GM12878 (cell line): ENCODE data around the gene GDPD1. TPM values are rescaled to one million over a fixed set of nuclear protein-coding genes. Genes with fewer than 3 reads are reported as not detected.

Source experiments
- ATAC-seq: fragments of 200-7000 bp; cut with Tn5 transposase; 3 replicates; pipeline ENCODE4 v1.9.1; 2020; ENCODE audit warnings: mild to moderate bottlenecking, moderate library complexity
- BruUV-seq: library from RNA; stranded (reverse); fragments of 400-500 nt; replicated peaks from 2 replicates; lab custom pipeline; 2021; lab: Mats Ljungman, UMichigan
- CTCF ChIA-PET: fragments of 300-600 bp; sonication (Branson Sonifier 250); formaldehyde crosslinking; extraction: SDS; loops from one replicate; lab custom pipeline; 2021; ENCODE audit warnings: inconsistent platforms; lab: Yijun Ruan, JAX
- POLR2A ChIA-PET: fragments of 350-600 bp; formaldehyde crosslinking; extraction: SDS; loops from one replicate; lab custom pipeline; 2021; ENCODE audit warnings: inconsistent platforms; lab: Charles Lee
- RAD21 ChIA-PET: fragments of 300-600 bp; sonication (Branson Sonifier 250); formaldehyde crosslinking; loops from one replicate; lab custom pipeline; 2023; ENCODE audit warnings: antibody characterized with exemption; ENCODE audit not compliant: unreplicated experiment; lab: Charles Lee
- SMC1A ChIA-PET: fragments of 300-600 bp; sonication (Branson Sonifier 250); formaldehyde crosslinking; loops from one replicate; lab custom pipeline; 2023; ENCODE audit not compliant: unreplicated experiment, uncharacterized antibody; lab: Charles Lee
- DNase-seq: peaks from one replicate; pipeline ENCODE4 v3.0.0-alpha.2; 2011; ENCODE audit warnings: low read depth, low spot score
- FAIRE-seq: peaks from 3 replicates; lab custom pipeline; 2011; peaks lifted over from hg19 to GRCh38; lab: Jason Lieb, UNC
- H2AFZ ChIP-seq: 2 replicates; pipeline ENCODE4 v1.6.0; 2011; ENCODE audit warnings: low read depth, low read length, control low read depth; ENCODE audit not compliant: control insufficient read depth
- H3K27ac ChIP-seq: 2 replicates; pipeline ENCODE4 v1.5.1; 2011; ENCODE audit warnings: control low read depth; ENCODE audit not compliant: control insufficient read depth, insufficient read depth
- H3K27me3 ChIP-seq, 2 experiments: replicated peaks in 1 of 2; 2 replicates each; pipeline versions ENCODE4 v1.6.0 to v1.6.1; 2011; ENCODE audit warnings: low read length in 1 of 2; ENCODE audit not compliant: control insufficient read depth in 2 of 2, insufficient read depth in 2 of 2
- H3K36me3 ChIP-seq, 2 experiments: 2 replicates each; pipeline ENCODE4 v1.5.1; 2011; ENCODE audit warnings: low read length in 1 of 2; ENCODE audit not compliant: control insufficient read depth in 2 of 2, insufficient read depth in 2 of 2
- H3K4me1 ChIP-seq: 2 replicates; pipeline ENCODE4 v1.6.1; 2011; ENCODE audit warnings: mild to moderate bottlenecking, low read length, moderate library complexity, mixed read lengths; ENCODE audit not compliant: control insufficient read depth, insufficient read depth
- H3K4me2 ChIP-seq: 2 replicates; pipeline ENCODE4 v1.6.0; 2011; ENCODE audit warnings: control low read depth; ENCODE audit not compliant: control insufficient read depth, insufficient read depth
- H3K4me3 ChIP-seq: fragments of 200-600 bp; sonication (generic); 2 replicates; pipeline ENCODE4 v1.5.1; 2016
- H3K79me2 ChIP-seq: 2 replicates; pipeline ENCODE4 v1.6.0; 2011; ENCODE audit warnings: low read length; ENCODE audit not compliant: control insufficient read depth, insufficient read depth
- H3K9ac ChIP-seq: 2 replicates; pipeline ENCODE4 v1.8.0; 2011; ENCODE audit warnings: low read length, control low read depth, mixed read lengths; ENCODE audit not compliant: control insufficient read depth, insufficient read depth
- H3K9me3 ChIP-seq: replicated peaks from 3 replicates; pipeline ENCODE4 v1.5.1; 2011; ENCODE audit warnings: mild to moderate bottlenecking, low read length; ENCODE audit not compliant: control insufficient read depth, insufficient read depth
- H4K20me1 ChIP-seq: 2 replicates; pipeline ENCODE4 v1.6.0; 2011; ENCODE audit not compliant: control insufficient read depth, insufficient read depth
- ATF2 ChIP-seq: IDR thresholded peaks from 2 replicates; pipeline ENCODE4 v1.6.1; 2012; ENCODE audit warnings: low read length, inconsistent platforms
- ATF7 ChIP-seq: fragments of 450-650 bp; IDR thresholded peaks from 2 replicates; pipeline ENCODE4 v1.6.1; 2016; ENCODE audit warnings: low read depth, mild to moderate bottlenecking
- CBX3 ChIP-seq: fragments of 200-600 bp; sonication (generic); IDR thresholded peaks from 2 replicates; pipeline ENCODE4 v1.6.1; 2016; ENCODE audit warnings: low read depth, borderline replicate concordance
- DPF2 ChIP-seq: fragments of 450-650 bp; IDR thresholded peaks from 2 replicates; pipeline ENCODE4 v1.6.1; 2017; ENCODE audit warnings: mild to moderate bottlenecking
- ETV6 ChIP-seq, 2 experiments: fragments of 450-650 bp in 1 of 2; IDR thresholded peaks in 1 of 2; conservative IDR thresholded peaks in 1 of 2; 2 replicates each; pipeline ENCODE4 v1.6.1; 2014; ENCODE audit warnings: antibody characterized with exemption in 1 of 2, borderline replicate concordance in 1 of 2, low read depth in 1 of 2, mild to moderate bottlenecking in 1 of 2, moderate library complexity in 1 of 2
- HCFC1 ChIP-seq: fragments of 150-350 bp; IDR thresholded peaks from 2 replicates; pipeline ENCODE4 v1.6.1; 2014; ENCODE audit warnings: low read length
- IRF3 ChIP-seq: fragments of 450-650 bp; IDR thresholded peaks from 2 replicates; pipeline ENCODE4 v1.6.1; 2014; ENCODE audit warnings: mild to moderate bottlenecking
- KDM1A ChIP-seq: fragments of 200-600 bp; sonication (generic); IDR thresholded peaks from 2 replicates; pipeline ENCODE4 v1.6.1; 2016; ENCODE audit warnings: borderline replicate concordance
- MXI1 ChIP-seq: fragments of 150-350 bp; IDR thresholded peaks from 2 replicates; pipeline ENCODE4 v1.6.1; 2011; ENCODE audit warnings: low read depth, mild to moderate bottlenecking, inconsistent platforms, low read length, improper control_type of control experiment
- NR2C1 ChIP-seq: fragments of 450-650 bp; IDR thresholded peaks from 2 replicates; pipeline ENCODE4 v1.6.1; 2017; ENCODE audit warnings: antibody characterized with exemption, mild to moderate bottlenecking, moderate library complexity
- RELA ChIP-seq: fragments of 450-650 bp; IDR thresholded peaks from 2 replicates; pipeline ENCODE4 v1.8.0; 2014; ENCODE audit warnings: borderline replicate concordance; ENCODE audit not compliant: partially characterized antibody
- SMAD1 ChIP-seq: fragments of 450-650 bp; IDR thresholded peaks from 2 replicates; pipeline ENCODE4 v1.6.1; 2018; ENCODE audit warnings: mild to moderate bottlenecking, low read depth; ENCODE audit not compliant: partially characterized antibody
- TARDBP ChIP-seq: IDR thresholded peaks from 2 replicates; pipeline ENCODE4 v1.6.1; 2016; ENCODE audit warnings: borderline replicate concordance
- TCF7 ChIP-seq: IDR thresholded peaks from 2 replicates; pipeline ENCODE4 v1.6.1; 2014; ENCODE audit warnings: antibody characterized with exemption, borderline replicate concordance
- WGBS: methylation state at CpG from one replicate; pipeline ENCODE4 v1.1.6; 2016; ENCODE audit warnings: low lambda C conversion rate; ENCODE audit not compliant: insufficient replicate concordance, insufficient coverage; ENCODE audit errors: missing lambda C conversion rate; 5-methylcytosine and 5-hydroxymethylcytosine counted together
- in situ Hi-C: fragments of 300-500 bp; cut with MboI; formaldehyde crosslinking; loops from 9 replicates; pipeline ENCODE4 v1.14.3; 2018; ENCODE audit warnings: mixed read lengths
- intact Hi-C: fragments of 100-400 bp; cut with micrococcal nuclease; formaldehyde crosslinking; loops from one replicate; pipeline ENCODE4 v1.14.2; 2022; ENCODE audit not compliant: unreplicated experiment
- polyA plus RNA-seq, 11 experiments: library from polyadenylated mRNA; depleted of rRNA in 4 of 11; unstranded in 6 of 11; stranded (reverse) in 5 of 11; fragments of >200 nt; fragmentation: Nextera tagmentation in 4 of 11; fragmentation: Illumina TruSeq in 1 of 11; extraction: Ambion mirVana in 4 of 11; extraction: Trizol in 1 of 11; gene quantifications; 1 replicate in 1 of 11; 2 replicates in 10 of 11; pipeline versions ENCODE4 v1.2.1 to v1.2.3, GENCODE V29; 2011 to 2016; ENCODE audit warnings: inconsistent platforms in 2 of 11, missing spikeins in 2 of 11, low read depth in 1 of 11
- total RNA-seq, 4 experiments: library from RNA; depleted of rRNA in 3 of 4; stranded (reverse); fragments of >200 nt in 3 of 4; fragmentation: Illumina TruSeq in 1 of 4; extraction: Trizol in 1 of 4; gene quantifications; 2 replicates each; pipeline versions ENCODE4 v1.2.1 to v1.2.3, GENCODE V29; 2013 to 2021

GDPD1 gene
- total and polyA plus RNA-seq, 10 of the 15 experiments (the other 5 are each of a cell fraction or from before 2014, with no cell fraction given) = 0.18 to 1.6 (median 0.69) TPM

GRCh38 chr17:59266745-59267144 is 46.4 kb downstream of the GDPD1 start (continued):
- TF ChIP-seq RELA (no peak), ETV6 (conservative IDR thresholded peaks at IDR 0.05 in 1 of 2, IDR thresholded peaks at IDR 0.05 in 1 of 2; ENCODE audit: borderline replicate concordance in 1 of 2, low read depth in 1 of 2) (no peak)
- TF ChIP-seq, all 136 proteins: peak for 0

- Histone ChIP-seq H3K79me2 (no peaks in the 10 kb centered on the region), H4K20me1 (no peaks in the 10 kb centered on the region), H3K27me3 (no peaks in the 10 kb centered on the region), H3K4me2 (no peak overlapping the region), H3K36me3 (no peaks in the 10 kb centered on the region), H3K9me3 (no peaks in the 10 kb centered on the region), H2AFZ (no peak overlapping the region), H3K4me1 (no peaks in the 10 kb centered on the region), H3K27ac (no peak overlapping the region), H3K9ac (no peak overlapping the region), H3K4me3 (no peak overlapping the region)
- POLR2A ChIA-PET = interaction anchor here (0.6 to 0.7 kb wide), 2 partner anchors 174 to 264 kb away, joined by 3 to 5 read pairs; no protein-coding TSS in a partner anchor
- SMC1A ChIA-PET = interaction anchor here (0.9 to 1.7 kb wide), 3 partner anchors 9 to 19 kb away, joined by 3 to 4 read pairs (median 3); no protein-coding TSS in a partner anchor
- no peak for ATAC-seq
- WGBS = 79% methylated on average over 5 of the region's 5 CpGs
- no peak for FAIRE-seq
- no peak for TF ChIP-seq TARDBP
- TF ChIP-seq DPF2 = no peak
- TF ChIP-seq HCFC1 = no peak
- TF ChIP-seq SMAD1 = no peak
- no peak for TF ChIP-seq NR2C1
- no peak for TF ChIP-seq ATF2
- no peak for TF ChIP-seq ATF7
- no peak for TF ChIP-seq TCF7
- TF ChIP-seq CBX3 = no peak
- no peak for TF ChIP-seq KDM1A
- TF ChIP-seq MXI1 = no peak
- TF ChIP-seq IRF3 = no peak
- CTCF ChIA-PET = no interaction called here
- no peak for DNase-seq
- RAD21 ChIA-PET = no interaction called here
- no TSS peak for BruUV-seq
- intact Hi-C loops (no loop called here), in situ Hi-C loops (no loop called here)
Observed at GRCh38 chr17:59267776-59268175, 47.5 kb downstream of the GDPD1 start.
